Mammary epithelial cell (primary cell): ENCODE data around the gene PRDM4.

Experiments used
- EZH2 ChIP-seq: IDR thresholded peaks from 2 replicates; pipeline ENCODE4 v1.6.1; 2012; ENCODE audit warnings: low read length, inconsistent platforms, borderline replicate concordance
- TF ChIP-seq, protein P1 (sequence below), 2 donors: IDR thresholded peaks in 1 of 2; conservative IDR thresholded peaks in 1 of 2; 2 replicates each; pipeline ENCODE4 v1.5.1; 2011 to 2012; ENCODE audit warnings: inconsistent platforms in 2 of 2, low read length in 2 of 2, mild to moderate bottlenecking in 2 of 2, control low read depth in 1 of 2, low read depth in 1 of 2; ENCODE audit not compliant: insufficient read depth in 1 of 2; ENCODE audit errors: extremely low read depth in 1 of 2

DNA sequence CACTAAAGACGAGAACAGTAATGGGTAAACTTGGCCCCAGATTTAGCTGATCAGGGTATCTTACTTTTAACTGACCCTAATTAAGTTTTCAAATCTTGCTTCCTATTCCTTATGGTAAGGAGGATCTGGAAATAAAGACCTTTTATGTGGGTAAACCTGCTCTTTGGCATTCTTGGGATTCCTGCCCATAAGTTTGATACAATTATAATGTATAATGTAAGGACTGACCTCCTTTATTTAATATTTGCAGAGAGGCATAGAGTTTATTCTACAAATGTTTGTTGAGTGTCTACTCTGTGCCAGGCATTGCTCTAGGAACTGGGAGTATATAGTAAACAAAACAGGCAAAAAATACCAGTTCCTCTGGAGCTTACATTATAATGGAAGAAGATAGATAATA is 4.4 kb upstream of the PRDM4 start:
- TF ChIP-seq, protein P1, sequence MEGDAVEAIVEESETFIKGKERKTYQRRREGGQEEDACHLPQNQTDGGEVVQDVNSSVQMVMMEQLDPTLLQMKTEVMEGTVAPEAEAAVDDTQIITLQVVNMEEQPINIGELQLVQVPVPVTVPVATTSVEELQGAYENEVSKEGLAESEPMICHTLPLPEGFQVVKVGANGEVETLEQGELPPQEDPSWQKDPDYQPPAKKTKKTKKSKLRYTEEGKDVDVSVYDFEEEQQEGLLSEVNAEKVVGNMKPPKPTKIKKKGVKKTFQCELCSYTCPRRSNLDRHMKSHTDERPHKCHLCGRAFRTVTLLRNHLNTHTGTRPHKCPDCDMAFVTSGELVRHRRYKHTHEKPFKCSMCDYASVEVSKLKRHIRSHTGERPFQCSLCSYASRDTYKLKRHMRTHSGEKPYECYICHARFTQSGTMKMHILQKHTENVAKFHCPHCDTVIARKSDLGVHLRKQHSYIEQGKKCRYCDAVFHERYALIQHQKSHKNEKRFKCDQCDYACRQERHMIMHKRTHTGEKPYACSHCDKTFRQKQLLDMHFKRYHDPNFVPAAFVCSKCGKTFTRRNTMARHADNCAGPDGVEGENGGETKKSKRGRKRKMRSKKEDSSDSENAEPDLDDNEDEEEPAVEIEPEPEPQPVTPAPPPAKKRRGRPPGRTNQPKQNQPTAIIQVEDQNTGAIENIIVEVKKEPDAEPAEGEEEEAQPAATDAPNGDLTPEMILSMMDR (conservative IDR thresholded peaks at IDR 0.05 in 1 of 2, IDR thresholded peaks at IDR 0.05 in 1 of 2; ENCODE audit: extremely low read depth in 1 of 2, insufficient read depth in 1 of 2, low read depth in 1 of 2, low read length in 2 of 2) = no peak
- no peak for TF ChIP-seq EZH2
